PC-3 (cell line): Measurements from ENCODE around the gene AGER. TPM values are rescaled to one million over a fixed set of nuclear protein-coding genes. Genes with fewer than 3 reads are reported as not detected.

Source experiments
- ATAC-seq: fragments of 200-7000 bp; cut with Tn5 transposase; 2 replicates; pipeline ENCODE4 v1.9.1; 2020; ENCODE audit warnings: mild to moderate bottlenecking, moderate library complexity
- BruUV-seq: library from RNA; stranded (reverse); fragments of 400-500 nt; replicated peaks from 2 replicates; lab custom pipeline; 2021; lab: Mats Ljungman, UMichigan
- CTCF ChIA-PET: fragments of 300-600 bp; sonication (Branson Sonifier 250); formaldehyde crosslinking; loops from one replicate; lab custom pipeline; 2022; ENCODE audit warnings: antibody characterized with exemption; lab: Charles Lee
- POLR2A ChIA-PET: fragments of 300-600 bp; sonication (Branson Sonifier 250); formaldehyde crosslinking; loops from one replicate; lab custom pipeline; 2022; ENCODE audit warnings: antibody characterized with exemption; ENCODE audit not compliant: unreplicated experiment; lab: Charles Lee
- DNase-seq: peaks from one replicate; pipeline ENCODE4 v3.0.0-alpha.2; 2015
- H2AFZ ChIP-seq: fragments of 300-600 bp; sonication (generic); 2 replicates; pipeline ENCODE4 v1.6.0; 2016; ENCODE audit warnings: antibody characterized with exemption, low read length
- H3F3A ChIP-seq: fragments of 300-600 bp; sonication (generic); one replicate; pipeline ENCODE4 v1.6.0; 2017; ENCODE audit warnings: antibody characterized with exemption, low read length, control low read depth, mild to moderate bottlenecking; ENCODE audit not compliant: unreplicated experiment
- H3K27ac ChIP-seq: fragments of 300-600 bp; sonication (generic); 2 replicates; pipeline ENCODE4 v1.5.1; 2016; ENCODE audit warnings: mild to moderate bottlenecking, low read length
- H3K27me3 ChIP-seq: fragments of 300-600 bp; sonication (generic); 2 replicates; pipeline ENCODE4 v1.6.1; 2016; ENCODE audit warnings: low read length, mixed read lengths
- H3K36me3 ChIP-seq: fragments of 300-600 bp; sonication (generic); 2 replicates; pipeline ENCODE4 v1.6.1; 2016; ENCODE audit warnings: low read depth, mixed run types, low read length, mixed read lengths
- H3K4me1 ChIP-seq: fragments of 300-600 bp; sonication (generic); 2 replicates; pipeline ENCODE4 v1.5.1; 2016; ENCODE audit warnings: low read length; ENCODE audit not compliant: insufficient read depth
- H3K4me2 ChIP-seq: fragments of 300-600 bp; sonication (generic); 2 replicates; pipeline ENCODE4 v1.6.0; 2016; ENCODE audit warnings: low read length
- H3K4me3 ChIP-seq: fragments of 300-600 bp; sonication (generic); 2 replicates; pipeline ENCODE4 v1.5.1; 2016; ENCODE audit warnings: mild to moderate bottlenecking, low read length, mixed read lengths
- H3K79me2 ChIP-seq: fragments of 300-600 bp; sonication (generic); 2 replicates; pipeline ENCODE4 v1.6.1; 2017; ENCODE audit warnings: low read length, mixed read lengths
- H3K9ac ChIP-seq: fragments of 300-600 bp; sonication (generic); 2 replicates; pipeline ENCODE4 v1.6.0; 2016; ENCODE audit warnings: mild to moderate bottlenecking, low read length
- H3K9me2 ChIP-seq: fragments of 300-600 bp; sonication (generic); replicated peaks from 2 replicates; pipeline ENCODE4 v1.6.1; 2016; ENCODE audit warnings: mixed run types, low read length, mixed read lengths
- H3K9me3 ChIP-seq: fragments of 300-600 bp; sonication (generic); 2 replicates; pipeline ENCODE4 v1.6.1; 2016; ENCODE audit warnings: low read length, mixed read lengths
- H4K20me1 ChIP-seq: fragments of 300-600 bp; sonication (generic); 2 replicates; pipeline ENCODE4 v1.6.1; 2016; ENCODE audit warnings: low read length, mixed read lengths
- EZH2 ChIP-seq: fragments of 300-600 bp; sonication (generic); IDR thresholded peaks from one replicate; pipeline ENCODE4 v1.6.1; 2017; ENCODE audit warnings: antibody characterized with exemption, mild to moderate bottlenecking, low read length; ENCODE audit not compliant: unreplicated experiment
- EZH2phosphoT487 ChIP-seq: fragments of 300-600 bp; sonication (generic); IDR thresholded peaks from 2 replicates; pipeline ENCODE4 v1.6.1; 2018; ENCODE audit warnings: mild to moderate bottlenecking, antibody characterized with exemption, low read length, borderline replicate concordance
- intact Hi-C: fragments of 100-400 bp; cut with micrococcal nuclease; formaldehyde crosslinking; loops from 2 replicates; pipeline ENCODE4 v1.9.0; 2023
- total RNA-seq: library from RNA; depleted of rRNA; stranded (reverse); fragments of >200 nt; gene quantifications from 2 replicates; pipeline ENCODE4 v1.2.3, GENCODE V29; 2014
- TF ChIP-seq, protein P1 (sequence below): fragments of 300-600 bp; sonication (generic); conservative IDR thresholded peaks from 2 replicates; pipeline ENCODE4 v1.5.1; 2017; ENCODE audit warnings: antibody characterized with exemption, low read depth, mild to moderate bottlenecking, low read length

The AGER gene
- total RNA-seq, 1 experiment from 2014 or later, result 2.0 TPM

DNA sequence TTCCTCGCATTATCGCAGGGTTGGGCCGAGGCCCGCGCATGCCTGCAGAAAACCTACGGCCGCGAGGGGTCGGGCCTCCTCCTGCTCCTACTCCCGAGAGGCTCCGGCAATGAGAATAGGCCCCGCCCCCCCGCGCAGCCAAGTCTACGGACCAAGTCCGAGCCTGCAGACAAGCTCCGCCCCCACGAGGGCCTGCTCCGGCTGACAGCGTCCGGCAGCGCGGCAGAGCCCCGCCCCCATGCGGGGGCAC lies 11.5 kb upstream of the AGER start:
- DNase-seq (peak; percentile 99), ATAC-seq (0 out of 2 replicates have a peak, but pooled peaks have one; percentile 87)
- Histone ChIP-seq H4K20me1 (no peaks in the 10 kb centered on the region), H3F3A (no peaks in the 10 kb centered on the region), H3K79me2 (no peaks in the 10 kb centered on the region), H3K36me3 (no peaks in the 10 kb centered on the region), H2AFZ (no peak overlapping the region), H3K27me3 (no peaks in the 10 kb centered on the region), H3K9me3 (no peaks in the 10 kb centered on the region), H3K4me1 (peaks cover 28% of the 10 kb centered on the region), H3K27ac (peak overlapping the region; percentile 95; the same call in 1 of the 2 replicates), H3K4me3 (peak overlapping the region; percentile 77; the same call in 1 of the 2 replicates), H3K9me2 (no peaks in the 10 kb centered on the region), H3K9ac (peak overlapping the region; percentile 95), H3K4me2 (peak overlapping the region; percentile 98)
- no TSS peak for BruUV-seq
- ChIA-PET POLR2A (interaction anchor here (0.6 to 1.3 kb wide), 11 partner anchors 10 to 776 kb away, joined by 3 to 20 read pairs (median 3); partner anchors contain the start of genes ATF6B, FKBPL and HSPA1B), CTCF (interaction anchor here (0.5 to 1.2 kb wide), 12 partner anchors 18 to 1516 kb away, joined by 3 to 10 read pairs (median 3); partner anchors contain the start of genes HLA-DMA and UQCC2)
- TF ChIP-seq EZH2phosphoT487 (no peak), EZH2 (no peak)
- TF ChIP-seq, protein P1, sequence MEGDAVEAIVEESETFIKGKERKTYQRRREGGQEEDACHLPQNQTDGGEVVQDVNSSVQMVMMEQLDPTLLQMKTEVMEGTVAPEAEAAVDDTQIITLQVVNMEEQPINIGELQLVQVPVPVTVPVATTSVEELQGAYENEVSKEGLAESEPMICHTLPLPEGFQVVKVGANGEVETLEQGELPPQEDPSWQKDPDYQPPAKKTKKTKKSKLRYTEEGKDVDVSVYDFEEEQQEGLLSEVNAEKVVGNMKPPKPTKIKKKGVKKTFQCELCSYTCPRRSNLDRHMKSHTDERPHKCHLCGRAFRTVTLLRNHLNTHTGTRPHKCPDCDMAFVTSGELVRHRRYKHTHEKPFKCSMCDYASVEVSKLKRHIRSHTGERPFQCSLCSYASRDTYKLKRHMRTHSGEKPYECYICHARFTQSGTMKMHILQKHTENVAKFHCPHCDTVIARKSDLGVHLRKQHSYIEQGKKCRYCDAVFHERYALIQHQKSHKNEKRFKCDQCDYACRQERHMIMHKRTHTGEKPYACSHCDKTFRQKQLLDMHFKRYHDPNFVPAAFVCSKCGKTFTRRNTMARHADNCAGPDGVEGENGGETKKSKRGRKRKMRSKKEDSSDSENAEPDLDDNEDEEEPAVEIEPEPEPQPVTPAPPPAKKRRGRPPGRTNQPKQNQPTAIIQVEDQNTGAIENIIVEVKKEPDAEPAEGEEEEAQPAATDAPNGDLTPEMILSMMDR, result no peak
- intact Hi-C loops, result loop anchor here (1.0 to 5.0 kb wide), 5 partner anchors 17 to 777 kb away; partner anchors contain the start of genes ATF6B and RNF5

DNA sequence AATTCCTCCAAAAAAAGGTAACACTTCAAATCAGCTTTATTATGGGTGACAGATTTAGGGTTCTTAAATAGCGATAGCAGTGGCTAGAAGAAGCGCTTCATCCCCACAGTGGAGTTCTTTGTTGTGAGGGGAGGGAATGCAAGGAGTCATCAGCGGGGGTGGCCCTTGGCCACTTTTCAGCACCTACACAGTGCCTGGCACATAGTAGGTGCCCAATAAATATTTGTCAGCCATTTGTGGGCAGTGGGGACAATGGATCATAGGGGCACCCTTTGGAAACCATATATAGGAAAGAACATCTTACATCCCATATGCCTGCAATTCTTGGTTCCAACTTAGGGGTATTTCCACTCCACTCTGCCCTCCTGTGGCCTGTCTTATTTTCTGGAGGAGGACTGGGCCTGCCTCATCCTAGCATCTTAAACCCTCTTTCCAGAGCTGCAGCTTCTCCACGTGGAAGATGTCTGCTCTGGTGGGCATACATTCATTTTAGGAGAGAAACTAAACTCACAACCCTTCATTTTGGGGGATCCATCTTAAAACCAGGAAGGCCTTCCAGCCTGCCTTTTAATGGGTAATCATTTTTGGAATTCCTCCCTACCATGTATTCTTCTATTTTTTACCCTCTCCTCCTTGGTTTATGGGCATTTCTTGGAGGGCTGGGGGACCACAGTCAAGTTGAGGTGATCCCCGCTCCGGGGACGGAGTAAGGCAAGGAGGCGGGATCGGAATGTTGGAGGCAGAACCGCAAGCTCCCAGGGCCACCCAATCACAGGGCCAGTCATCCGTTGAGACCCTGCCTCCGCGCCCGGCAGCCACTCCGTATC lies 11.0 kb upstream of the AGER start:
- Histone ChIP-seq H3K9ac (peak overlapping the region; percentile 82), H3K36me3 (no peaks in the 10 kb centered on the region), H3K79me2 (peaks cover 4% of the 10 kb centered on the region; the same call in 1 of the 2 replicates), H3F3A (no peaks in the 10 kb centered on the region), H3K4me3 (peak overlapping the region; percentile 72), H3K4me2 (peak overlapping the region; percentile 98), H4K20me1 (no peaks in the 10 kb centered on the region), H2AFZ (peak overlapping the region; percentile 81), H3K9me3 (no peaks in the 10 kb centered on the region), H3K27ac (peak overlapping the region; percentile 65), H3K27me3 (no peaks in the 10 kb centered on the region), H3K9me2 (no peaks in the 10 kb centered on the region), H3K4me1 (peaks cover 32% of the 10 kb centered on the region)
- TF ChIP-seq, protein P1, result peak; percentile 74
- TF ChIP-seq EZH2phosphoT487, result no peak
- POLR2A ChIA-PET, result interaction anchor here (0.6 to 1.3 kb wide), 9 partner anchors 10 to 777 kb away, joined by 3 to 20 read pairs (median 3); partner anchors contain the start of genes ATF6B, FKBPL and HSPA1B
- intact Hi-C loops, result loop anchor here (1.0 to 5.0 kb wide), 5 partner anchors 17 to 777 kb away; partner anchors contain the start of genes ATF6B and RNF5
- DNase-seq, result peak; percentile 58
- peak; percentile 87 for ATAC-seq
- CTCF ChIA-PET, result interaction anchor here (0.6 to 1.2 kb wide), 6 partner anchors 17 to 789 kb away, joined by 3 to 10 read pairs (median 4); no protein-coding TSS in a partner anchor
- BruUV-seq, result TSS peak; percentile 99
